Subcutaneous adipose tissue (tissue), 4 donors: ENCODE data around the gene PLEKHG4B. TPM values are rescaled to one million over a fixed set of nuclear protein-coding genes. Genes with fewer than 3 reads are reported as not detected.

Experiments
- total RNA-seq, 4 donors: library from RNA; depleted of rRNA; stranded (reverse); fragments of >200 nt; gene quantifications; one replicate each; pipeline ENCODE4 v1.1.0, GENCODE V29; 2016
- TF ChIP-seq, protein P1 (sequence below): fragments of 450-650 bp; IDR thresholded peaks from one replicate; pipeline ENCODE4 v1.5.1; 2016; ENCODE audit warnings: low read depth, mild to moderate bottlenecking, control low read depth, antibody characterized with exemption, moderate library complexity

The PLEKHG4B gene
- total RNA-seq, 4 donors from 2014 or later: under 0.01 TPM; not detected in 3

GRCh38 chr5:191949-192690 lies 100.2 kb downstream of the PLEKHG4B start:
- TF ChIP-seq, protein P1, sequence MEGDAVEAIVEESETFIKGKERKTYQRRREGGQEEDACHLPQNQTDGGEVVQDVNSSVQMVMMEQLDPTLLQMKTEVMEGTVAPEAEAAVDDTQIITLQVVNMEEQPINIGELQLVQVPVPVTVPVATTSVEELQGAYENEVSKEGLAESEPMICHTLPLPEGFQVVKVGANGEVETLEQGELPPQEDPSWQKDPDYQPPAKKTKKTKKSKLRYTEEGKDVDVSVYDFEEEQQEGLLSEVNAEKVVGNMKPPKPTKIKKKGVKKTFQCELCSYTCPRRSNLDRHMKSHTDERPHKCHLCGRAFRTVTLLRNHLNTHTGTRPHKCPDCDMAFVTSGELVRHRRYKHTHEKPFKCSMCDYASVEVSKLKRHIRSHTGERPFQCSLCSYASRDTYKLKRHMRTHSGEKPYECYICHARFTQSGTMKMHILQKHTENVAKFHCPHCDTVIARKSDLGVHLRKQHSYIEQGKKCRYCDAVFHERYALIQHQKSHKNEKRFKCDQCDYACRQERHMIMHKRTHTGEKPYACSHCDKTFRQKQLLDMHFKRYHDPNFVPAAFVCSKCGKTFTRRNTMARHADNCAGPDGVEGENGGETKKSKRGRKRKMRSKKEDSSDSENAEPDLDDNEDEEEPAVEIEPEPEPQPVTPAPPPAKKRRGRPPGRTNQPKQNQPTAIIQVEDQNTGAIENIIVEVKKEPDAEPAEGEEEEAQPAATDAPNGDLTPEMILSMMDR: no peak

- TF ChIP-seq, protein P1: no peak
These were observed 100.7 kb downstream of the PLEKHG4B start for GRCh38 chr5:192691-192969.

GRCh38 chr5:192970-193831 lies 101.2 kb downstream of the PLEKHG4B start:
- TF ChIP-seq, protein P1: no peak

DNA sequence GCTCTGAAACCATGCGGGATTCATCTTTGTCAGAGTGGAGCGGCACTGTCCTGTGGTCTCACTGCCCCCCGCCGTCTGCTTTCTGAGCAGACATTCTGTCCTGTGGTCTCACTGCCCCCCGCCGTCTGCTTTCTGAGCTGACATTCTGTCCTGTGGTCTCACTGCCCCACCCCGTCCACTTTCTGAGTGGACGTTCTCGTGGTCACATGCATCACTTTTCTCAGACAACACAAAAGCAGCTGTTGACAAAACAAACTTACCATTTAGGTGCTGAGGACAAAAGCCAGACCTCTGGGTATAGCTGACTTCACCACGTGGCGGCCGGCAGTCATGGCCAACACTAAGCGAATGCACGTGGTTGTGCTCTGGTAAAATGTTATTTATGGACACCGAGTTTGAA lies 102.1 kb downstream of the PLEKHG4B start:
- TF ChIP-seq, protein P1: no peak

DNA sequence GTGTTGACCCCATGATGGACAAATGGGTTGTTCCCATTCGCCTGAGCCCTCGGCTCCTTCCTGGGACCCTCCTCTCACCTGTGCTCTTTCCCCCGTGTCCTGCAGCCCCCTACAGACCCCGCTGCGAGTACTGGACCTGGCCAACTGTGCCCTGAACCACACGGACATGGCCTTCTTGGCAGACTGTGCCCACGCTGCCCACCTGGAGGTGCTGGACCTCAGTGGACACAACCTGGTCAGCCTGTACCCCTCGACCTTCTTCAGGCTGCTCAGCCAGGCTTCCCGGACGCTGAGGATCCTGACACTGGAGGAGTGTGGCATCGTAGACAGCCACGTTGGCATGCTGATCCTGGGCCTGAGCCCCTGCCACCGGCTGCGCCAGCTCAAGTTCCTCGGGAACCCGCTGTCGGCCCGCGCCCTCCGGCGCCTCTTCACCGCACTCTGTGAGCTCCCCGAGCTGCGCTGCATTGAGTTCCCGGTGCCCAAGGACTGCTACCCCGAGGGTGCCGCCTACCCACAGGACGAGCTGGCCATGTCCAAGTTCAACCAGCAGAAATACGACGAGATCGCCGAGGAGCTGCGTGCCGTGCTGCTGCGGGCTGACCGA lies 102.7 kb downstream of the PLEKHG4B start:
- TF ChIP-seq, protein P1: no peak

DNA sequence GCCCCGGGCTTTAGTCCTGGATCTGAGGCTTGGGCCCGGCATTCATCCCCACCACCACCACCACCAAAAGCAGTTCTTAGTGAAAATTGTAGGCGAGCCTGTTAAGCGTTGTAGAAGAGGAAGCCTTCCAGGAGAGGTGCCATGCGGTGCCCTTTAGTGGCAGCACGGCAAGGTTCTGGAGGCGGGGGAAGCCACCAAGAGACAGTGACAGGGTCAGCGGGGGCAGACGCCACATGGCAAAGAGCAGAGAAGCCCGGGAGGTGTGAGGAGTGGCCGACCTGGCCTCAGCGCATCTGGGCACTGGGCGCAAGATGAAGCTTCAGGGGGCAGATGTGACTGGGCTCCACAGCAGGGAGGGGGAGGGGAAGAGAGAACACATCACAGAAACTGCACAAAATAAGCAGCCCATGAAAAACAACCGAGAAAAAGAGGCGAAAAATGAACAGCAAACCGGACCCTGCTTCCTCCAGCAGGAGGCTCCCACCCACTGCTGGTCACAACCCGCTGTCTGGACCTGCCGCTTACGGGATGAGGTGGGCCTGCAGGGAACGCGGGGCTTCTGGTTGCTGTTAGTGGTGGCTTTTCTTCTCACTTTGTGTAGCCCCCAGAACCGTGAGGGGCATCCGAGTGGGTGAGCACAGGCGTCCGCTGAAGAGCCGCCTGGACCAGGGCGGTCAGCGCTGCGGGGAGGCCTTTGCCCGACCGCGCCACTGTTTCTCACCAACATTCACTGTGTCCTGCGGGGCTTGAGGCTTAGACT lies 103.6 kb downstream of the PLEKHG4B start:
- TF ChIP-seq, protein P1: no peak
